ENCODE measurements around the gene DDX46.

DNA sequence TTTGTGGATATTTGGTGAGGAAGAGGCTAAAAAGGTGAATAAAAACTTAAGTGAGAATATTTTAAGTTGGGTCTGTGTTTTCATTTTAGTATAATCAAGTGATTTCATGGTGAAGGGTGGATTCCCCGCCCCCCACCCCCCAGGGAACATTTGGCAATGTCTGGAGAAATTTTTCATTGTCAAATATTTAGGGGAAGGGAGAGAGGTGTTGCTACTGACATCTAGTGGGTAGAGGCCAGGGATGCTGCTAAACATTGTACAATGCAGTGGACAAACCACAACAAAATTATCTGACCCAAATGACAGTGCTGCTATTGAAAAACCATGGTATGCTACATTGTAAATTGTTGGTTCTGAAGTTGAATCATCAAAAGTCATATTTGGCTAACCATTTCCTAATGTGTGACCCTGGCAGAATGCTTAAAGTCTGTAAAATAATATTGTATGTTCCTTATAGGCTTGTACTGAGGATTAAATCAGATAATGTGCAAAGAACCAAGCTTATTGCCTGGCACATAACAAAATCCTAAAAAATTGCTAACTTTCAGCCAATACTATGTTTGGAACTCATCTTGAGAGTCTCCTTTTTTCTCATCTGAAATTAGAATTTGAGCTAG is 92.8 kb downstream of the DDX46 start:
- TF ChIP-seq, protein P1, sequence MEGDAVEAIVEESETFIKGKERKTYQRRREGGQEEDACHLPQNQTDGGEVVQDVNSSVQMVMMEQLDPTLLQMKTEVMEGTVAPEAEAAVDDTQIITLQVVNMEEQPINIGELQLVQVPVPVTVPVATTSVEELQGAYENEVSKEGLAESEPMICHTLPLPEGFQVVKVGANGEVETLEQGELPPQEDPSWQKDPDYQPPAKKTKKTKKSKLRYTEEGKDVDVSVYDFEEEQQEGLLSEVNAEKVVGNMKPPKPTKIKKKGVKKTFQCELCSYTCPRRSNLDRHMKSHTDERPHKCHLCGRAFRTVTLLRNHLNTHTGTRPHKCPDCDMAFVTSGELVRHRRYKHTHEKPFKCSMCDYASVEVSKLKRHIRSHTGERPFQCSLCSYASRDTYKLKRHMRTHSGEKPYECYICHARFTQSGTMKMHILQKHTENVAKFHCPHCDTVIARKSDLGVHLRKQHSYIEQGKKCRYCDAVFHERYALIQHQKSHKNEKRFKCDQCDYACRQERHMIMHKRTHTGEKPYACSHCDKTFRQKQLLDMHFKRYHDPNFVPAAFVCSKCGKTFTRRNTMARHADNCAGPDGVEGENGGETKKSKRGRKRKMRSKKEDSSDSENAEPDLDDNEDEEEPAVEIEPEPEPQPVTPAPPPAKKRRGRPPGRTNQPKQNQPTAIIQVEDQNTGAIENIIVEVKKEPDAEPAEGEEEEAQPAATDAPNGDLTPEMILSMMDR (IDR thresholded peaks at IDR 0.05; ENCODE audit: poor library complexity, severe bottlenecking): peak; percentile 46
- TF ChIP-seq RAD21 (conservative IDR thresholded peaks at IDR 0.05): no peak
- no peak for TF ChIP-seq EZH2 (IDR thresholded peaks at IDR 0.05; ENCODE audit: borderline replicate concordance, insufficient read depth, low read length, poor library complexity, severe bottlenecking)
- TF ChIP-seq MXI1 (conservative IDR thresholded peaks at IDR 0.05; ENCODE audit: poor library complexity, severe bottlenecking): no peak
- no peak for TF ChIP-seq TAF1 (IDR thresholded peaks at IDR 0.05; ENCODE audit: low read depth)
- no peak for TF ChIP-seq POLR2AphosphoS5 (IDR thresholded peaks at IDR 0.05)
- TF ChIP-seq SMC3 (conservative IDR thresholded peaks at IDR 0.05; ENCODE audit: poor library complexity): no peak
